Fibroblast of upper back skin (primary cell): ENCODE measurements around the gene SEH1L.
A peak's percentile ranks its signal among the peaks of the same experiment; 100 is the strongest.
"Not testable (repeated sequence)": the region's sequence is repeated elsewhere in the genome, so short reads cannot be mapped to it uniquely, and the experiment has no call there.

ENCODE experiments used
- DNase-seq: peaks from one replicate; pipeline ENCODE4 v3.0.0-alpha.2; 2013

SEH1L gene

GRCh38 chr18:12944709-12945108, 3.1 kb upstream of the SEH1L start:
- DNase-seq, result peak; percentile 14

GRCh38 chr18:12946549-12947284, 1.1 kb upstream of the SEH1L start:
- DNase-seq, result peak; percentile 98

GRCh38 chr18:12948050-12948804, 416 bp downstream of the SEH1L start:
- DNase-seq, result peak; percentile 95

GRCh38 chr18:12958478-12958877, 10.7 kb downstream of the SEH1L start:
- no peak for DNase-seq

- DNase-seq, result no peak
Observed at GRCh38 chr18:12960395-12960794, 12.6 kb downstream of the SEH1L start.

GRCh38 chr18:12960853-12961397, 13.1 kb downstream of the SEH1L start:
- peak; percentile 3 for DNase-seq

GRCh38 chr18:12963069-12963468, 15.3 kb downstream of the SEH1L start:
- no peak for DNase-seq

GRCh38 chr18:12968115-12968514, 20.3 kb downstream of the SEH1L start:
- DNase-seq, result no peak

GRCh38 chr18:12968619-12969018, 20.8 kb downstream of the SEH1L start:
- no peak for DNase-seq

- DNase-seq, result no peak
Observed at GRCh38 chr18:12973562-12974213, 25.9 kb downstream of the SEH1L start.

- no peak for DNase-seq
Observed at GRCh38 chr18:12975488-12975887, 27.7 kb downstream of the SEH1L start.

- DNase-seq, result no peak
Observed at GRCh38 chr18:12976305-12976704, 28.5 kb downstream of the SEH1L start.

- DNase-seq, result not testable (repeated sequence)
Observed at GRCh38 chr18:12980065-12980464, 32.3 kb downstream of the SEH1L start.

GRCh38 chr18:12989397-12990122, 41.7 kb downstream of the SEH1L start:
- no peak for DNase-seq

GRCh38 chr18:12990123-12990475, 42.3 kb downstream of the SEH1L start:
- no peak for DNase-seq

GRCh38 chr18:12990641-12990966, 42.8 kb downstream of the SEH1L start:
- no peak for DNase-seq

GRCh38 chr18:12990967-12991820, 43.4 kb downstream of the SEH1L start, which contains the start of gene CEP192:
CEP192 (plus strand) TSS chr18:12991362; CDS start chr18:12999425, 8,063 bp downstream.
- peak; percentile 98 for DNase-seq

GRCh38 chr18:12991821-12992179, 44.0 kb downstream of the SEH1L start:
- no peak for DNase-seq

GRCh38 chr18:12993439-12993838, 45.6 kb downstream of the SEH1L start:
- no peak for DNase-seq

GRCh38 chr18:12995424-12995823, 47.6 kb downstream of the SEH1L start:
- DNase-seq, result no peak

- DNase-seq, result no peak
Observed at GRCh38 chr18:12995952-12996477, 48.2 kb downstream of the SEH1L start.
